Neural cell (in vitro differentiated cells): ENCODE data around the gene COL21A1.

Experiments
- EP300 ChIP-seq: fragments of 450-650 bp; conservative IDR thresholded peaks from 2 replicates; pipeline ENCODE4 v1.6.1; 2014; ENCODE audit warnings: antibody characterized with exemption, mild to moderate bottlenecking, moderate library complexity; ENCODE audit not compliant: poor library complexity, severe bottlenecking
- POLR2AphosphoS5 ChIP-seq: IDR thresholded peaks from 2 replicates; pipeline ENCODE4 v1.6.1; 2012
- TAF1 ChIP-seq: IDR thresholded peaks from 2 replicates; pipeline ENCODE4 v1.6.1; 2012; ENCODE audit warnings: low read depth
- TF ChIP-seq, protein P1 (sequence below): fragments of 450-650 bp; IDR thresholded peaks from 2 replicates; pipeline ENCODE4 v1.5.1; 2014; ENCODE audit warnings: antibody characterized with exemption, mild to moderate bottlenecking, moderate library complexity; ENCODE audit not compliant: poor library complexity, severe bottlenecking

GRCh38 chr6:56199956-56200355 lies 47.4 kb downstream of the COL21A1 start:
- TF ChIP-seq, protein P1, sequence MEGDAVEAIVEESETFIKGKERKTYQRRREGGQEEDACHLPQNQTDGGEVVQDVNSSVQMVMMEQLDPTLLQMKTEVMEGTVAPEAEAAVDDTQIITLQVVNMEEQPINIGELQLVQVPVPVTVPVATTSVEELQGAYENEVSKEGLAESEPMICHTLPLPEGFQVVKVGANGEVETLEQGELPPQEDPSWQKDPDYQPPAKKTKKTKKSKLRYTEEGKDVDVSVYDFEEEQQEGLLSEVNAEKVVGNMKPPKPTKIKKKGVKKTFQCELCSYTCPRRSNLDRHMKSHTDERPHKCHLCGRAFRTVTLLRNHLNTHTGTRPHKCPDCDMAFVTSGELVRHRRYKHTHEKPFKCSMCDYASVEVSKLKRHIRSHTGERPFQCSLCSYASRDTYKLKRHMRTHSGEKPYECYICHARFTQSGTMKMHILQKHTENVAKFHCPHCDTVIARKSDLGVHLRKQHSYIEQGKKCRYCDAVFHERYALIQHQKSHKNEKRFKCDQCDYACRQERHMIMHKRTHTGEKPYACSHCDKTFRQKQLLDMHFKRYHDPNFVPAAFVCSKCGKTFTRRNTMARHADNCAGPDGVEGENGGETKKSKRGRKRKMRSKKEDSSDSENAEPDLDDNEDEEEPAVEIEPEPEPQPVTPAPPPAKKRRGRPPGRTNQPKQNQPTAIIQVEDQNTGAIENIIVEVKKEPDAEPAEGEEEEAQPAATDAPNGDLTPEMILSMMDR: no peak
- TF ChIP-seq TAF1 (no peak), POLR2AphosphoS5 (no peak), EP300 (no peak)
